ENCODE data around the gene TTC39B. TPM values are rescaled to one million over a fixed set of nuclear protein-coding genes. Genes with fewer than 3 reads are reported as not detected.

Gene TTC39B
- total RNA-seq, 1 donor from 2014 or later: 8.5 TPM

DNA sequence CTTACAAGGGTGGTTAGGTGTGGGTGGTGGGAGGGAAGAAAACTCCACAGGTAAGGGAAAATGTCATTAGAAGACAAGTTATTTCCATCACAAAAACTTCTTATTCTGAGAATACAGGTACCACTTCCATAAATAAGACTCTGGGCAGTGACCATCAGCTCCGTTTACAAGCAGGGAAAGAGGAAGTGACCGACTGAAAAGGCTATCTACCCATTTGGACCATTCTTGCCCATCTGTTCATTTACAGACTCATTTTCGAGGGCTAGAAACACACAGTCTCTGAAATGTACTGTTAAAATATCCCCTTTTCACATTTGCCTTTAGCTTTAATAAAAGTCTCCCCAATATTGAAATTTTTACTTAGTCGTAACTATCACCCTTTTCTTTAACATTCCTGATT, 79.5 kb downstream of the TTC39B start:
- Mint-ChIP-seq H3K27me3 (no peaks in the 10 kb centered on the region), H3K4me3 (no peak overlapping the region), H3K4me1 (ENCODE audit: unreplicated experiment) (no peaks in the 10 kb centered on the region), H3K27ac (no peak overlapping the region), H3K36me3 (peaks cover 8% of the 10 kb centered on the region), H3K9me3 (peaks cover 4% of the 10 kb centered on the region)
- TF ChIP-seq, protein P1, sequence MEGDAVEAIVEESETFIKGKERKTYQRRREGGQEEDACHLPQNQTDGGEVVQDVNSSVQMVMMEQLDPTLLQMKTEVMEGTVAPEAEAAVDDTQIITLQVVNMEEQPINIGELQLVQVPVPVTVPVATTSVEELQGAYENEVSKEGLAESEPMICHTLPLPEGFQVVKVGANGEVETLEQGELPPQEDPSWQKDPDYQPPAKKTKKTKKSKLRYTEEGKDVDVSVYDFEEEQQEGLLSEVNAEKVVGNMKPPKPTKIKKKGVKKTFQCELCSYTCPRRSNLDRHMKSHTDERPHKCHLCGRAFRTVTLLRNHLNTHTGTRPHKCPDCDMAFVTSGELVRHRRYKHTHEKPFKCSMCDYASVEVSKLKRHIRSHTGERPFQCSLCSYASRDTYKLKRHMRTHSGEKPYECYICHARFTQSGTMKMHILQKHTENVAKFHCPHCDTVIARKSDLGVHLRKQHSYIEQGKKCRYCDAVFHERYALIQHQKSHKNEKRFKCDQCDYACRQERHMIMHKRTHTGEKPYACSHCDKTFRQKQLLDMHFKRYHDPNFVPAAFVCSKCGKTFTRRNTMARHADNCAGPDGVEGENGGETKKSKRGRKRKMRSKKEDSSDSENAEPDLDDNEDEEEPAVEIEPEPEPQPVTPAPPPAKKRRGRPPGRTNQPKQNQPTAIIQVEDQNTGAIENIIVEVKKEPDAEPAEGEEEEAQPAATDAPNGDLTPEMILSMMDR (conservative IDR thresholded peaks at IDR 0.05): no peak
- DNase-seq (ENCODE audit: extremely low spot score, unreplicated experiment): no peak

DNA sequence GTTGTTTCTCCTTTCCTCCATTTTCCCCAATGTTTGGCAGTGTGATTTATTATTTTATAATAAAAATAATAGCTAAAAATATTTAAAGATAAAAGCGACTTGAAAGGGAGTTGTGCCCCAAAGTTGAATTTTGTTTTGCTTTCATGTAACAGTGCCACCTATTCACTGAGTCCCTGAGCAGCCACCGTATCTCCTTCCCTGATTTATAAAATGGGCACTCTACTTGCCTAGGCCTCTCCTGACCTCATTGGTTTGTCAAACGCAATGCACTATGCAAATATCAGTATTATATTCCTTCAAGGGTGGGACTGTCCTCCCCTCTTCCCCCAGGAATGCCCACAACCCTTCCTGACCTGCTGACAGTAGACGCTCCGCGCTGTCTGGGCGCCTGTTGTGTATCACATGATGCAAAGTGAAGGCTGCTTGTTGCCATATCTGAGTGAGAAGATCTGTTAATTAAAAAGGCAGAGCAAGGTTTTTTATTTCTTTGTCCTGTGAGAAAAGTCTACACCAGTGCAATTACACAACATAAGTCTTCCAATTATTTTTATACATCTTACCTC, 81.4 kb downstream of the TTC39B start:
- DNase-seq (ENCODE audit: extremely low spot score, unreplicated experiment): no peak
- H3K4me3 Mint-ChIP-seq: no peak overlapping the region
- H3K9me3 Mint-ChIP-seq: no peaks in the 10 kb centered on the region
- H3K36me3 Mint-ChIP-seq: no peaks in the 10 kb centered on the region
- TF ChIP-seq, protein P1 (conservative IDR thresholded peaks at IDR 0.05): no peak
- H3K27ac Mint-ChIP-seq: no peak overlapping the region
- no peaks in the 10 kb centered on the region for H3K27me3 Mint-ChIP-seq
- H3K4me1 Mint-ChIP-seq (ENCODE audit: unreplicated experiment): no peaks in the 10 kb centered on the region

DNA sequence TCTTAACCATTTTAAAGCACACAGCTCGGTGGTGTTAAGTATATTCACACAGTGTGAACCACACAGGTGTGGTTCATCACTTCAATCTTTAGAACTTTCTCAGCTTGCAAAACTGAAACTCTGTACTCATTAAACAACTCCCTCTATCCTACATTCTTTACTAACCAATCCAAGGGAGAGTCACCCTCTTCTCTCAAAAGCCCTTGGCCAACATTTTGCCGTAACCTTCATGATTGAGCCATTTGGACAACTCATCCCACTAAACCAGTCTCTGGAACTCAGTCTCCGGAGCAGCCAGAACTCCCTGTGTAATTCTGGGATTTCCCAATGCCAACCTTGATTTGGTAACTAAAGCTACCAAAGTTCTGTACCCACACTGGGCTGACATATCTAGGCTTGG, 84.7 kb downstream of the TTC39B start:
- no peak for DNase-seq (ENCODE audit: extremely low spot score, unreplicated experiment)
- no peaks in the 10 kb centered on the region for H3K9me3 Mint-ChIP-seq
- no peak overlapping the region for H3K4me3 Mint-ChIP-seq
- TF ChIP-seq, protein P1 (conservative IDR thresholded peaks at IDR 0.05): no peak
- no peak overlapping the region for H3K27ac Mint-ChIP-seq
- no peaks in the 10 kb centered on the region for H3K4me1 Mint-ChIP-seq (ENCODE audit: unreplicated experiment)
- no peaks in the 10 kb centered on the region for H3K36me3 Mint-ChIP-seq
- no peaks in the 10 kb centered on the region for H3K27me3 Mint-ChIP-seq

DNA sequence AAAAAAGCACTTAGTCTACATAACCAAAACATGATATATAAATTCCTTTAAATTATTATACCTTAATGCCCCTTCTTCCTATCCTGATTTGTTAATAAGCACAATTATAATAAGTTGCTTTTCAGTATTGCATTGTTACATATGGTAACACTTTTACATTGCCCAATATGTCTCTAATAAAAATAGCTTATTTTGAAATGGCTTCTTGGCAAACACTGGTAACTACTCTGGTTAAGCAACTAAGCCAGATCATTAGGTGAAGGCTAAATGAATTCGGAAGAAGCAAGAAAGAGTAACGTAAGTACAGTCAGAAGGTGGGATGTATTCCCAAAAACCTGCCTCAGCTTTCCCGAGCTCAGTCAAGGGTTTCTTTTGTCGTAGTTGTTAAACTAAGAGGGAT, 85.3 kb downstream of the TTC39B start:
- no peak overlapping the region for H3K27ac Mint-ChIP-seq
- no peaks in the 10 kb centered on the region for H3K4me1 Mint-ChIP-seq (ENCODE audit: unreplicated experiment)
- no peak for DNase-seq (ENCODE audit: extremely low spot score, unreplicated experiment)
- no peaks in the 10 kb centered on the region for H3K27me3 Mint-ChIP-seq
- TF ChIP-seq, protein P1 (conservative IDR thresholded peaks at IDR 0.05): no peak
- peaks cover under 1% of the 10 kb centered on the region for H3K9me3 Mint-ChIP-seq
- no peaks in the 10 kb centered on the region for H3K36me3 Mint-ChIP-seq
- no peak overlapping the region for H3K4me3 Mint-ChIP-seq

DNA sequence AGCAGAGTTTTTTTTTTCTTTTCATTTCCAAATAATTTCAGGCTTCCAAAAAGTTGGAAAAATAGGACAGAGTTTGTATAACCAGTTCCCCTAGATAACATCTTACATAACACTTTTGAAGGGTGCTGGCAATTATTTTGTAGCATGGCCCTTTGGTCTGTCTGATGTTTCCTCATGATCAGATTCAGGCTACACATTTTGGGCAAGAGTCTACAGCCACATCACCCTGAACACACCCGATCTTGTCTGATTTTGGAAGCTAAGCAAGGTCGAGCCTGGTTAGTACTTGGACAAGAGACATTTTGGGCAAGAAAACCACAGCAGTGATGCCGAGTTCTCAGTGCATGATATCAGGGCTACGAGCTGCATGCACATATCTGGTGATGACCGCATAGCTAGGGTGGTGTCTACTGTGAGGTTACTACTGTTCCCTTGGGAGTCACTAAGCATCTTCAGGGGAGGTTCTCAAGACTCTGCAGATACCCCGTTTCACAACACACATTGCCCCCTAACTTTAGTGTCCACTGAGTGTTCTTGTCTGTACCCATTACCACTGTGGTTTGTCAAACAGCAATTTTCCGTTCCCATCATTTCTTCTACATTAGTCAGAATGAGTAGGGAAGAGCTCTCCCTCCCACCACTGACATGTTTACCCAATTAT, 86.2 kb downstream of the TTC39B start:
- Mint-ChIP-seq H3K27me3 (no peaks in the 10 kb centered on the region), H3K9me3 (peaks cover 4% of the 10 kb centered on the region), H3K27ac (no peak overlapping the region), H3K4me3 (no peak overlapping the region), H3K4me1 (ENCODE audit: unreplicated experiment) (no peaks in the 10 kb centered on the region), H3K36me3 (no peaks in the 10 kb centered on the region)
- DNase-seq (ENCODE audit: extremely low spot score, unreplicated experiment): no peak
- TF ChIP-seq, protein P1 (conservative IDR thresholded peaks at IDR 0.05): no peak

All from type B pancreatic cell (in vitro differentiated cells).